Panc1 (cell line): Measurements from ENCODE around the gene RIC8B. TPM values are rescaled to one million over a fixed set of nuclear protein-coding genes. Genes with fewer than 3 reads are reported as not detected.

Experiments used
- ATAC-seq: fragments of 200-7000 bp; cut with Tn5 transposase; 2 replicates; pipeline ENCODE4 v1.9.1; 2020; ENCODE audit warnings: mild to moderate bottlenecking, moderate library complexity
- BruUV-seq: library from RNA; stranded (reverse); fragments of 400-500 nt; replicated peaks from 2 replicates; lab custom pipeline; 2021; lab: Mats Ljungman, UMichigan
- CTCF ChIA-PET: fragments of 300-600 bp; sonication (Branson Sonifier 250); formaldehyde crosslinking; loops from one replicate; lab custom pipeline; 2022; ENCODE audit warnings: antibody characterized with exemption; lab: Charles Lee
- POLR2A ChIA-PET: fragments of 300-600 bp; sonication (Branson Sonifier 250); formaldehyde crosslinking; loops from one replicate; lab custom pipeline; 2022; ENCODE audit warnings: antibody characterized with exemption; lab: Charles Lee
- DNase-seq: peaks from one replicate; pipeline ENCODE4 v3.0.0-alpha.2; 2010; ENCODE audit warnings: low read depth, low spot score
- H3K27ac ChIP-seq: 2 replicates; pipeline ENCODE4 v1.5.1; 2011; ENCODE audit warnings: mild to moderate bottlenecking, low read length, inconsistent platforms
- H3K27me3 ChIP-seq: fragments of 200-500 bp; sonication (Bioruptor generic); 2 replicates; pipeline ENCODE4 v1.6.0; 2014; ENCODE audit warnings: low read length, inconsistent platforms; ENCODE audit not compliant: control insufficient read depth, insufficient read depth
- H3K36me3 ChIP-seq: fragments of 200-500 bp; sonication (Bioruptor generic); 2 replicates; pipeline ENCODE4 v1.5.1; 2014; ENCODE audit warnings: inconsistent platforms, mild to moderate bottlenecking, low read length, moderate library complexity; ENCODE audit not compliant: control insufficient read depth, insufficient read depth
- H3K4me1 ChIP-seq: 2 replicates; pipeline ENCODE4 v1.5.1; 2011; ENCODE audit warnings: inconsistent platforms, mild to moderate bottlenecking, low read length, moderate library complexity; ENCODE audit not compliant: control insufficient read depth, insufficient read depth
- H3K4me3 ChIP-seq, 2 experiments: 2 replicates each; pipeline ENCODE4 v1.5.1; 2011 to 2012; ENCODE audit warnings: low read depth in 2 of 2, low read length in 2 of 2, mild to moderate bottlenecking in 2 of 2, inconsistent platforms in 1 of 2, moderate library complexity in 1 of 2
- H3K9me3 ChIP-seq: fragments of 200-500 bp; sonication (Bioruptor generic); 2 replicates; pipeline ENCODE4 v1.5.1; 2014; ENCODE audit warnings: low read depth, mild to moderate bottlenecking, inconsistent platforms, low read length, moderate library complexity; ENCODE audit not compliant: control insufficient read depth, insufficient read depth
- POLR2AphosphoS5 ChIP-seq: IDR thresholded peaks from 2 replicates; pipeline ENCODE4 v1.6.1; 2012; ENCODE audit warnings: mild to moderate bottlenecking, low read depth, low read length, moderate library complexity
- SIN3A ChIP-seq: IDR thresholded peaks from 2 replicates; pipeline ENCODE4 v1.6.1; 2012; ENCODE audit warnings: low read depth, mild to moderate bottlenecking, low read length, moderate library complexity, borderline replicate concordance; ENCODE audit not compliant: insufficient read depth
- TCF7L2 ChIP-seq: IDR thresholded peaks from 2 replicates; pipeline ENCODE4 v1.6.1; 2011; ENCODE audit warnings: mild to moderate bottlenecking, low read depth, low read length, inconsistent platforms
- in situ Hi-C: cut with HindIII; loops from 2 replicates; pipeline ENCODE4 v1.10.0; 2016; ENCODE audit warnings: low sequenced_read_pairs, low pct_unique_long_range_greater_than_20kb
- intact Hi-C: fragments of 100-400 bp; cut with micrococcal nuclease; formaldehyde crosslinking; loops from one replicate; pipeline ENCODE4 v1.10.0; 2022; ENCODE audit not compliant: unreplicated experiment
- total RNA-seq: library from RNA; stranded (reverse); gene quantifications from one replicate; pipeline ENCODE4 v1.2.1, GENCODE V29; 2021; ENCODE audit not compliant: unreplicated experiment
- TF ChIP-seq, protein P1 (sequence below), 2 experiments: IDR thresholded peaks; 2 replicates each; pipeline ENCODE4 v1.6.1; 2011 to 2012; ENCODE audit warnings: low read depth in 2 of 2, control low read depth in 1 of 2, low read length in 1 of 2, mild to moderate bottlenecking in 1 of 2, moderate library complexity in 1 of 2; ENCODE audit not compliant: insufficient read depth in 1 of 2
- TF ChIP-seq, protein P2 (sequence below): fragments of 450-650 bp; IDR thresholded peaks from 2 replicates; pipeline ENCODE4 v1.5.1; 2017; ENCODE audit warnings: mild to moderate bottlenecking

The RIC8B gene
- total RNA-seq, 1 experiment from 2014 or later: 16.1 TPM

DNA sequence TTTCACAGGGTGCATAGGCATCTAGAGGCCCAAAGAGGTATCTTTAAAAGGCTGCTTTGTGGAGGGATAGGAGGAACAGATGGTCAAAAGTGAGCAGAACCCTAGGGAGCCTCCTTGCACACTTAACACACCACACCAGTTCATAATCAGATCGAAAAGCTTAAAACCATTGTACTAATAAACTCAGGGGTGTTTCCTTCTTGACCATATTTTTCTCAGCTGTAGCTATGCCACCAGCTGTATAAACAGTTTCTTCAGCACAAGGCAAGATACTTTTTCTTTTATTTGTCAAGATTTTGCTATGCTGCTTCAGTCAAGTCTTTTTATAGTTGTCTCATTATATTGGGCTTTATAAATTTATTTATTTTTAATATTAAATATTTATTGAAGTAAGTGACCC, 88.7 kb downstream of the RIC8B start:
- DNase-seq (no peak), ATAC-seq (no peak)
- Histone ChIP-seq H3K4me1 (no peaks in the 10 kb centered on the region), H3K9me3 (no peaks in the 10 kb centered on the region), H3K27me3 (no peaks in the 10 kb centered on the region), H3K27ac (no peak overlapping the region), H3K4me3 (no peak overlapping the region), H3K36me3 (peaks cover 3% of the 10 kb centered on the region)
- ChIA-PET CTCF (no interaction called here), POLR2A (no interaction called here)
- intact Hi-C loops (no loop called here), in situ Hi-C loops (no loop called here)
- no peak for TF ChIP-seq TCF7L2
- no peak for TF ChIP-seq SIN3A
- no peak for TF ChIP-seq POLR2AphosphoS5
- TF ChIP-seq, protein P1, sequence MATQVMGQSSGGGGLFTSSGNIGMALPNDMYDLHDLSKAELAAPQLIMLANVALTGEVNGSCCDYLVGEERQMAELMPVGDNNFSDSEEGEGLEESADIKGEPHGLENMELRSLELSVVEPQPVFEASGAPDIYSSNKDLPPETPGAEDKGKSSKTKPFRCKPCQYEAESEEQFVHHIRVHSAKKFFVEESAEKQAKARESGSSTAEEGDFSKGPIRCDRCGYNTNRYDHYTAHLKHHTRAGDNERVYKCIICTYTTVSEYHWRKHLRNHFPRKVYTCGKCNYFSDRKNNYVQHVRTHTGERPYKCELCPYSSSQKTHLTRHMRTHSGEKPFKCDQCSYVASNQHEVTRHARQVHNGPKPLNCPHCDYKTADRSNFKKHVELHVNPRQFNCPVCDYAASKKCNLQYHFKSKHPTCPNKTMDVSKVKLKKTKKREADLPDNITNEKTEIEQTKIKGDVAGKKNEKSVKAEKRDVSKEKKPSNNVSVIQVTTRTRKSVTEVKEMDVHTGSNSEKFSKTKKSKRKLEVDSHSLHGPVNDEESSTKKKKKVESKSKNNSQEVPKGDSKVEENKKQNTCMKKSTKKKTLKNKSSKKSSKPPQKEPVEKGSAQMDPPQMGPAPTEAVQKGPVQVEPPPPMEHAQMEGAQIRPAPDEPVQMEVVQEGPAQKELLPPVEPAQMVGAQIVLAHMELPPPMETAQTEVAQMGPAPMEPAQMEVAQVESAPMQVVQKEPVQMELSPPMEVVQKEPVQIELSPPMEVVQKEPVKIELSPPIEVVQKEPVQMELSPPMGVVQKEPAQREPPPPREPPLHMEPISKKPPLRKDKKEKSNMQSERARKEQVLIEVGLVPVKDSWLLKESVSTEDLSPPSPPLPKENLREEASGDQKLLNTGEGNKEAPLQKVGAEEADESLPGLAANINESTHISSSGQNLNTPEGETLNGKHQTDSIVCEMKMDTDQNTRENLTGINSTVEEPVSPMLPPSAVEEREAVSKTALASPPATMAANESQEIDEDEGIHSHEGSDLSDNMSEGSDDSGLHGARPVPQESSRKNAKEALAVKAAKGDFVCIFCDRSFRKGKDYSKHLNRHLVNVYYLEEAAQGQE (IDR thresholded peaks at IDR 0.05; ENCODE audit: insufficient read depth in 1 of 2, low read depth in 2 of 2, low read length in 1 of 2): no peak
- TF ChIP-seq, protein P2, sequence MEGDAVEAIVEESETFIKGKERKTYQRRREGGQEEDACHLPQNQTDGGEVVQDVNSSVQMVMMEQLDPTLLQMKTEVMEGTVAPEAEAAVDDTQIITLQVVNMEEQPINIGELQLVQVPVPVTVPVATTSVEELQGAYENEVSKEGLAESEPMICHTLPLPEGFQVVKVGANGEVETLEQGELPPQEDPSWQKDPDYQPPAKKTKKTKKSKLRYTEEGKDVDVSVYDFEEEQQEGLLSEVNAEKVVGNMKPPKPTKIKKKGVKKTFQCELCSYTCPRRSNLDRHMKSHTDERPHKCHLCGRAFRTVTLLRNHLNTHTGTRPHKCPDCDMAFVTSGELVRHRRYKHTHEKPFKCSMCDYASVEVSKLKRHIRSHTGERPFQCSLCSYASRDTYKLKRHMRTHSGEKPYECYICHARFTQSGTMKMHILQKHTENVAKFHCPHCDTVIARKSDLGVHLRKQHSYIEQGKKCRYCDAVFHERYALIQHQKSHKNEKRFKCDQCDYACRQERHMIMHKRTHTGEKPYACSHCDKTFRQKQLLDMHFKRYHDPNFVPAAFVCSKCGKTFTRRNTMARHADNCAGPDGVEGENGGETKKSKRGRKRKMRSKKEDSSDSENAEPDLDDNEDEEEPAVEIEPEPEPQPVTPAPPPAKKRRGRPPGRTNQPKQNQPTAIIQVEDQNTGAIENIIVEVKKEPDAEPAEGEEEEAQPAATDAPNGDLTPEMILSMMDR: no peak
- no TSS peak for BruUV-seq

DNA sequence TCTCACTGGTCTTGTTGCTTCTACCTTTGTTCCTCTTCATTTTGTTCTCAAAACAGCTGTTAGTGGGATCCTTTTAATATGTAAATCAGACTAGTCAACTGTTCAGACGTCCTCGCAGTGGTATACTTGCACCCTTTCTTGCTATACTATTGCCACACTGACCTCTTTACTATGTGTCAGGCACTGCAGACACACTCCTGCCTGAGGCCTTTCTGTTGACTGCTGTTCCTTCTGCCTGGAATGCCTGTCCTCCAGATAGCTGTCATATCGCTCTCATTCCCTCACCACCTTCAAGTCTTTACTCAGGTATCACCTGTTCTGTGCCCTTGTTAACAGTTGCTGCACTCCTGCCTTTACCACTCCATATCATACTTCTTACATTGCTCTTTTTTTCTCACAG, 91.2 kb downstream of the RIC8B start:
- Histone ChIP-seq H3K4me3 (no peak overlapping the region), H3K27ac (no peak overlapping the region), H3K27me3 (no peaks in the 10 kb centered on the region), H3K4me1 (no peaks in the 10 kb centered on the region), H3K9me3 (no peaks in the 10 kb centered on the region), H3K36me3 (peaks cover 3% of the 10 kb centered on the region)
- BruUV-seq: no TSS peak
- ATAC-seq (no peak), DNase-seq (no peak)
- intact Hi-C loops: no loop called here
- POLR2A ChIA-PET: interaction anchor here (0.6 kb wide), 1 partner anchor 96 kb away, joined by 3 read pairs; no protein-coding TSS in a partner anchor
- CTCF ChIA-PET: no interaction called here
- TF ChIP-seq SIN3A (no peak), POLR2AphosphoS5 (no peak), TCF7L2 (no peak)
- TF ChIP-seq, protein P1 (IDR thresholded peaks at IDR 0.05; ENCODE audit: insufficient read depth in 1 of 2, low read depth in 2 of 2, low read length in 1 of 2): no peak
- TF ChIP-seq, protein P2: no peak
- in situ Hi-C loops: no loop called here
